Brain microvascular endothelial cell (primary cell): ENCODE results near the gene KRTAP2-1.
A peak's percentile ranks its signal among the peaks of the same experiment; 100 is the strongest.
"Not testable (repeated sequence)": the region's sequence is repeated elsewhere in the genome, so short reads cannot be mapped to it uniquely, and the experiment has no call there.

ENCODE experiments used
- DNase-seq: peaks from one replicate; pipeline ENCODE4 v3.0.0-alpha.2; 2020
- H3K27ac ChIP-seq: fragments of 250-450 bp; sonication (Bioruptor Pico); 2 replicates; pipeline ENCODE4 v1.5.1; 2020; ENCODE audit warnings: mild to moderate bottlenecking, moderate library complexity
- H3K27me3 ChIP-seq: fragments of 250-450 bp; sonication (Bioruptor Pico); replicated peaks from 2 replicates; pipeline ENCODE4 v1.5.1; 2020; ENCODE audit warnings: mild to moderate bottlenecking
- H3K36me3 ChIP-seq: fragments of 250-450 bp; sonication (Bioruptor Pico); replicated peaks from 2 replicates; pipeline ENCODE4 v1.5.1; 2020; ENCODE audit warnings: mild to moderate bottlenecking
- H3K4me3 ChIP-seq: 2 replicates; pipeline ENCODE4 v1.5.1; 2011; ENCODE audit warnings: low read depth, mild to moderate bottlenecking, control low read depth, low read length, moderate library complexity
- CTCF ChIP-seq: IDR thresholded peaks from 2 replicates; pipeline ENCODE4 v1.5.1; 2011; ENCODE audit warnings: low read depth, mild to moderate bottlenecking, moderate library complexity, low read length, control low read depth, inconsistent platforms; ENCODE audit errors: missing control alignments
- in situ Hi-C: cut with HindIII; loops from 2 replicates; pipeline ENCODE4 v1.10.0; 2017; ENCODE audit warnings: low sequenced_read_pairs, low pct_ligation_motif_present

The KRTAP2-1 gene

GRCh38 chr17:41048441-41048840 is 1.3 kb upstream of the KRTAP2-1 start:
- TF ChIP-seq CTCF = no peak
- peak; percentile 45 for DNase-seq
- in situ Hi-C loops = no loop called here
- Histone ChIP-seq H3K27ac (peak overlapping the region; percentile 78), H3K27me3 (no peaks in the 10 kb centered on the region), H3K4me3 (no peak overlapping the region), H3K36me3 (no peaks in the 10 kb centered on the region)

- in situ Hi-C loops = no loop called here
- Histone ChIP-seq H3K27me3 (no peaks in the 10 kb centered on the region), H3K27ac (no peak overlapping the region), H3K36me3 (no peaks in the 10 kb centered on the region), H3K4me3 (no peak overlapping the region)
- no peak for DNase-seq
- TF ChIP-seq CTCF = no peak
These were observed 4.2 kb downstream of the KRTAP2-1 start for GRCh38 chr17:41042953-41043352.

- H3K27ac ChIP-seq, in situ Hi-C loops, H3K36me3 ChIP-seq, H3K4me3 ChIP-seq, H3K27me3 ChIP-seq, DNase-seq: not testable (repeated sequence)
These were observed 6.1 kb downstream of the KRTAP2-1 start, which contains the start of gene KRTAP1-1 for GRCh38 chr17:41040783-41041571. Gene KRTAP1-1 (minus strand): TSS chr17:41041450. CDS start chr17:41041397, 53 bp downstream.

GRCh38 chr17:41037853-41038350 is 9.2 kb downstream of the KRTAP2-1 start:
- no peak for DNase-seq
- in situ Hi-C loops = no loop called here
- H3K27ac ChIP-seq = no peak overlapping the region
- no peaks in the 10 kb centered on the region for H3K36me3 ChIP-seq
- no peak for TF ChIP-seq CTCF
- no peaks in the 10 kb centered on the region for H3K27me3 ChIP-seq
- H3K4me3 ChIP-seq = no peak overlapping the region

GRCh38 chr17:41034346-41034935 is 12.7 kb downstream of the KRTAP2-1 start, which contains the start of gene KRTAP1-3:
Gene KRTAP1-3 (minus strand): TSS chr17:41034874. CDS start chr17:41034821, 53 bp downstream.
- in situ Hi-C loops, H3K36me3 ChIP-seq, DNase-seq, H3K27me3 ChIP-seq, H3K27ac ChIP-seq, H3K4me3 ChIP-seq: not testable (repeated sequence)

GRCh38 chr17:41029633-41030245 is 17.4 kb downstream of the KRTAP2-1 start, which contains the start of gene KRTAP1-4:
Gene KRTAP1-4 (minus strand): TSS chr17:41030195. CDS start chr17:41030078, 117 bp downstream.
- no peak for TF ChIP-seq CTCF
- in situ Hi-C loops = no loop called here
- H3K27me3 ChIP-seq = no peaks in the 10 kb centered on the region
- no peak within 1 kb of the TSS for H3K27ac ChIP-seq
- no peak within 1 kb of the TSS for H3K4me3 ChIP-seq
- no peak for DNase-seq
- no peaks in the 10 kb centered on the region for H3K36me3 ChIP-seq
